Measurements from ENCODE around the gene UBXN4. TPM values are rescaled to one million over a fixed set of nuclear protein-coding genes. Genes with fewer than 3 reads are reported as not detected.

The UBXN4 gene
- total and polyA plus RNA-seq, 2 of the 4 experiments (the other 2 are of a cell fraction), result 48.1 to 49.1 TPM

- DNase-seq (no peak), ATAC-seq (ENCODE audit: low read depth) (no peak)
- POLR2A ChIA-PET (ENCODE audit: unreplicated experiment), result no interaction called here
- no peaks in the 10 kb centered on the region for H3K79me1 ChIP-seq (ENCODE audit: low read depth in 1 of 2, low read length in 2 of 2)
- H2BK120ac ChIP-seq (ENCODE audit: low read depth, low read length), result no peak overlapping the region
- no peak overlapping the region for H4K8ac ChIP-seq (ENCODE audit: low read depth in 2 of 2, low read length in 2 of 2)
- no peak overlapping the region for H3K56ac ChIP-seq (ENCODE audit: extremely low read depth, insufficient read depth, low read length)
- H3K4me3 ChIP-seq (ENCODE audit: insufficient read depth, low read depth, low read length), result no peak overlapping the region
- no peak overlapping the region for H3K4ac ChIP-seq (ENCODE audit: low read depth, low read length)
- no peak overlapping the region for H3K14ac ChIP-seq (replicated peaks; ENCODE audit: low read depth, low read length)
- in situ Hi-C loops (cut with MboI; ENCODE audit: low sequenced_read_pairs), result no loop called here
- no peaks in the 10 kb centered on the region for H4K20me1 ChIP-seq (ENCODE audit: insufficient read depth, low read length)
- peaks cover 3% of the 10 kb centered on the region; the same call in 1 of the 2 replicates for H3K9me3 ChIP-seq (ENCODE audit: control insufficient read depth, insufficient read depth, low read length)
- H2AK9ac ChIP-seq (replicated peaks; ENCODE audit: low read depth, low read length, poor library complexity), result no peak overlapping the region
- no peak overlapping the region for H2AK5ac ChIP-seq (ENCODE audit: low read depth, low read length)
- H3K36me3 ChIP-seq (ENCODE audit: control insufficient read depth, insufficient read depth, low read length), result no peaks in the 10 kb centered on the region
- no peak for TF ChIP-seq RFX5 (IDR thresholded peaks at IDR 0.05; ENCODE audit: low read depth, low read length)
- TF ChIP-seq MAFK (IDR thresholded peaks at IDR 0.05; ENCODE audit: low read depth, low read length), result no peak
- no peak for TF ChIP-seq SMC3 (IDR thresholded peaks at IDR 0.05; ENCODE audit: low read depth, low read length)
- no peak for TF ChIP-seq POLR2A (IDR thresholded peaks at IDR 0.05; ENCODE audit: low read depth, low read length)
- TF ChIP-seq RCOR1 (IDR thresholded peaks at IDR 0.05; ENCODE audit: insufficient replicate concordance, low read length), result no peak
- TF ChIP-seq MXI1 (IDR thresholded peaks at IDR 0.05; ENCODE audit: borderline replicate concordance, low read depth, low read length), result no peak
- H3K18ac ChIP-seq (ENCODE audit: low read depth, low read length), result no peak overlapping the region
- no peak overlapping the region for H3K9ac ChIP-seq (ENCODE audit: low read depth, low read length)
- BruUV-seq (replicated peaks), result no TSS peak
- H4K91ac ChIP-seq (ENCODE audit: insufficient read depth, low read depth, low read length), result no peak overlapping the region
- WGBS, 2 experiments (ENCODE audit: extremely low coverage in 2 of 2, insufficient read length in 1 of 2), result 40% methylated on average over 1 of the region's 2 CpGs; no CpG with 5 or more reads in 1 of the 2 experiments
- no peak overlapping the region for H3K23ac ChIP-seq (ENCODE audit: low read depth, low read length)
- no peaks in the 10 kb centered on the region for H3K9me1 ChIP-seq (ENCODE audit: insufficient read depth, low read length)
- H3K27ac ChIP-seq (ENCODE audit: insufficient read depth, low read length), result no peak overlapping the region
- CTCF ChIA-PET, result no interaction called here
- H2BK5ac ChIP-seq (ENCODE audit: low read depth, low read length, poor library complexity, severe bottlenecking), result no peak overlapping the region
- intact Hi-C loops (cut with micrococcal nuclease), result loop anchor here (5.0 kb wide), 1 partner anchor 812 kb away; no protein-coding TSS in a partner anchor
- no peak overlapping the region for H4K5ac ChIP-seq (ENCODE audit: low read depth, low read length)
- H3K4me2 ChIP-seq (ENCODE audit: low read depth, low read length), result no peak overlapping the region
- H2BK20ac ChIP-seq (ENCODE audit: low read depth, low read length), result no peak overlapping the region
- H2BK15ac ChIP-seq (ENCODE audit: low read depth, low read length), result no peak overlapping the region
- H3K27me3 ChIP-seq (ENCODE audit: control insufficient read depth, insufficient read depth, low read length), result no peaks in the 10 kb centered on the region
- H3K4me1 ChIP-seq (ENCODE audit: control insufficient read depth, insufficient read depth, low read length), result no peaks in the 10 kb centered on the region
- no peak overlapping the region for H2AFZ ChIP-seq (replicated peaks; ENCODE audit: low read length, poor library complexity)
- dilution Hi-C loops (cut with HindIII; ENCODE audit: low sequenced_read_pairs, unreplicated experiment), result no loop called here
Measured at GRCh38 chr2:135799738-135800137, 58.1 kb downstream of the UBXN4 start.

All from IMR-90 (cell line).